T-helper 1 cell treated with Interleukin-12 subunit alpha and Interleukin-12 subunit beta and Interleukin-4 antibody, amounts not matched to agents 30 ng/mL and 1 ng/mL, for 36 hours (primary cell): ENCODE measurements around the gene SLC38A10. TPM values are rescaled to one million over a fixed set of nuclear protein-coding genes. Genes with fewer than 3 reads are reported as not detected.

Experiments
- intact Hi-C: fragments of 100-400 bp; cut with micrococcal nuclease; formaldehyde crosslinking; loops from one replicate; pipeline ENCODE4 v1.15.1; 2024
- total RNA-seq: library from RNA; stranded (reverse); gene quantifications from 2 replicates; pipeline ENCODE4 v1.2.3, GENCODE V29; 2022

The SLC38A10 gene
- total RNA-seq, 1 donor from 2014 or later: 133 TPM

DNA sequence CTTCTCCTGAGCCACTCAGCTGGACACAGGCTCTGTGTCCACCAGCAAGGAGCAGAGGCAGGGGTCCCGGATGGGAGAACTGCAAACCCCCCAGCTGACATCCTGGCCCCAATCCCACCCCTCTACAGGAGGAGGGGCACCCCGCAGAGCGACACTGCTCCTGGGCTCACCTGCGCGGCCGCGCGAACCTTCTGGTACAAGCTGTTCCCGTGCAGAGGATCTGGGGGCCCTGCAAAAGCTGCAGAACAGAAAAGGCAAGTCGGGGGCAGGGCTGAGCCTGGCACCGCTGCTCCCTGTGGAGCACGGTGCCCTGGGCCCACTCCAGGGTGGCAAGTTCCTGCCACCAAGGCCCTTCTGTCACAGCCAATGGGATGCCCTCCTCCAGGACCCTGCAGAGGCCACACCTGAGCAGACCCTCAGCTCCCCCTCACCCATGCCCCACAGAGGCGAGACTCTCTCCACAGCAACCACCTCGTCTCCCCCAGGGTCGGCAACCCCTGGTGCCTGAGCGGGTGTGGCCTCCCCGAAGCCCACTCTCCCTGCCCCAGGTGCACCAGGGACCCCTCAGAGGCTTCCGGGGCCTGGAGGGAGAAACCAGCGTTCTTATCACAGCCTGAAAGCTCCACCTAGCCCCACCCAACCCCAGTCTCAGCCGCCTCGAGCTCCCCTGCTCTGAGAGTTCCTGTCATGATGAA lies 61.1 kb downstream of the SLC38A10 start:
- intact Hi-C loops: no loop called here

DNA sequence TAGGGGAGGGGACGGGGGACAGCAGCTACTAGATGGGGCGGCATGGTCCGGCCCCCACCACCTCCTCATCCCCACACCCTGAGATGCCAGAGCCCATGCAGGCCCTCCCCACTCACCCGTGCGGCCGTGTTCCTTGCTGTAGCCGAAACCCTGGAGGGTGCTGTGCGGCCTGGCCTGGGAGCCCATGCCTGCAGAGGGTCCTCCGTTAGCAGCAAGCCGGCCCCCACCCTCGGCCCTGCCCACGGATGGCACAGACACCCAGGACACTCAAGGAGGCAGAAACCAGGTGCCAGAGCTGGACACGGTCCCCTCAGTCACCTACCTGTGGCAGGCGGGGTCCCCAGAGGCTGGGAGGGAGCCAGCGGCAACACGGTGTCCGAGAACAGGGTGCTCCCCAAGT lies 61.8 kb downstream of the SLC38A10 start:
- intact Hi-C loops: no loop called here

DNA sequence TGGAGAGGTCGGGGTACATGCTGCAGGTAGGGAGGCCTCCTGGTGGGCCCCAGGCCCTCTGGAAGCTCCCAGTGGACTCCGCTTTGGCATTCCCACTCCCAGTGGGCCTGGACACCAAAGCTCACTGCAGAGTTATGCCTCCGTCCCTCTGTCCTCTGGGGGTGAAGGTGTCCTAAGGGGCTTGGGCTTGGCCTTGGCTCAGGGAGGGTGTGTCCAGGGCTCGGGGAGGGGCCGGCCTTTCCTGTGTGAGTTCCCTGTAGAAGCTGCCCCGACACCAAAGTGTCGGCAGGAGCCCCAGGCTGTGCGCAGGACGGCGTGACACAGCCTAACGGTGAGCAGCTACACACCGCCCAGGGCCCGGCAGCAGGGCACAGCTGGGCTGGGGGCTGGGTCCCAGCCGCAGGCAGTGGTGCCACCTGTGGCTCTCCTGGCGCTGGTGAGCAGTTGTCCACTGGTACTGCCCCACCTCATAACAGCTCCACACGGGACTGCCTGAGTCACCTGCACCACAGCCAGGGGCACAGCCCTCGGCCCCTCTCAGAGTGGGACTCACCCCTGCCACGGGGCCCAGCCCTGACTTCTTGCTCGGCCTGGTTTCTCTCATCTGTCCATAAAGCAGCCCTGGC lies 62.4 kb downstream of the SLC38A10 start:
- intact Hi-C loops: no loop called here

DNA sequence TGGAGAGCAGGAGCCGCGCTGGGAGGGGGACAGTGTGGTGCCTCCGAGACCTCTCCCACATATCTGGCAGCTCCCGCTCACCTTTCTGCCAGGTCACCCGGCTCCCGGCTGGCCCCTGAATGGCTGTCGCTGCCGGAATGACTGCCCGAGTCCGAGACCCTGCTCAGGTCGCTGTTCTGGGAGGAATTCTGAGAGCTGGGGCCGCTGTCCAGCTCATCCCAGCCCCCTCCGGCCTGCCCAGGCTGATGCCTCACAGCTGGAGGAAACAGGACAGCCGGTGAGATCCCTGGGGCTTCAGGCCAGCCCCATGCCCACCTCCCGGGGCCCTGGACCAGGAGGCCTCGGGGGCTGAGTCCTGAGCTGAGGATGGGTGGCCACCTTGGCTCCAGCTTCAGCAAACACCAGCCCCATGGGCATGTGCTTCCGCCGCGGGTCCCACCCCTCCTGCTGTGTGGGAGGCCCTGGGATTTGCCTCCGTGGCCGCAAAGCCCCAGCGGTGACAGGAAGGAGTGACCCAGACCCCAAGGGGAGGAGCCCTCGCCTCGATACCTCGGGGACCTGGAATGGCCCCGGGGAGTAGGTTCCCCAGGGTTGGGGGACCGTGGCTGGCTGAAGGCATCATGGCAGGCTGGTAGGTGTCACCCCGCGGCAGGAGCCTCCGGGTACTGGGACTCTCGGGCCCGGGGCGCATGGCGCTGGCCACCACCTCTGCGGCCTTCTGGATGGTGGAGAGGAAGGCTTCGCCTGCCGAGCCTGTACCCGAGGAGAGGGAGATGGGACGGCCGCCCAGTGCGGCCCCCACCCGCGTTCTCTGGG lies 63.1 kb downstream of the SLC38A10 start:
- intact Hi-C loops: no loop called here

DNA sequence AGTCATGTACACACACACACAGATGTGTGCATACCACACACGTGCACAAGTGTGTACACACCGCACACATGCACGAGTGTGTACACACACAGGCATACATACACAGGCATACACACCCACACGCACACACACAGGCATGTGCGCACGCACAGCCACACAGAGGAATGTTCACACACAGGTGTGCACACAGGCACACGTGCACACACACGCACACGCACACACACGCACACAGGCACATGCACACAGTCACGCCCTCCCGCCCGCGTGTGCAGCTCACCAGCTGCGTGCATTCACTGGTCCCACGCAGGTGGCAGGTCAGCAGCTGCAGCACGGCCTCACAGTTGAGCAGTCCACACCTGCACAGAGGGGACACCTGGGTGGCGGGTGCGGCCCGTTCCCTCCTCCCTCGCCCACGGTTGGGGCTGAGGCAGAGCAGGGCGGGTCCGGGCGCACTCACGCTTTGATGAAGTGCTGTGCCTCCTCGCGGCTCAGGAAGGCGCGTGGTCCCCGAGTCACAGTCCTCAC lies 63.9 kb downstream of the SLC38A10 start:
- intact Hi-C loops: no loop called here

DNA sequence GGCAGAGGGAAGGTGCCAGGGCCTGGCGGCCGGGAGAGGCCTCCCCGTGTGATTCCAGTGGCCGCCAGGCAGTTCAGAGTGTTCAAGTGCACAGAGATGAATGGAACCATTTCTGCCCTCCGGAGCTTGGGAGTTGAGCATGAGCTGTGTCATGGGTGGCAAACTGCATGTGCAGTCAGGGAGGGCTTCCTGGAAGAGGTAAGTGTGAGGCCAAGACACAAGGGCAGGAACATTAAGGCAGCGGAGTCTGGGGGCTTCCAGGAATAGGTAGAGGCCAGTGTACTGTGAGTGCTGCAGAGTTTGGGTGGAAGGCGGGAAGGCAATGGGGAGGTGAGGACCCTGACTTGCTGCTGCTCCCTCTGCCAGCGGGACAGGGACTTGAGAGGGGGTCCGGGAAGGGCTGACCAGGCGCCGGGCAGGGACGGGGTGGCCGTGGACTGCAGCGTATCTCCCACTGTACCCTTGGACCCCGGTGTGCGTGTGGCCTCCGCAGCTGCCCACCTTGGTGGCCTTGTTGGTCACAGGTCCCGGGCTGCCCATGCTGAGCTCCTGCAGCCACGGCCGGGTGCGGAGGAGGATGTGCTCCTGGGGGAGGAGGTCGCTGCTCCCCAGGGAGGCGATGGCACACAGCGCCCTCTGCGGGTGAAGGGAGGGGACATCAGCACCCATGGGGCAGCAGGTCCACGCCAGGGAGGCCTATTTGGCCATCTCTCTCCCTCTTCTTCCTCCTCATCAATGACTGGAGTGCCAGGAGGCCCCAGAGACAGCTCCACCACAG lies 64.9 kb downstream of the SLC38A10 start:
- intact Hi-C loops: no loop called here

DNA sequence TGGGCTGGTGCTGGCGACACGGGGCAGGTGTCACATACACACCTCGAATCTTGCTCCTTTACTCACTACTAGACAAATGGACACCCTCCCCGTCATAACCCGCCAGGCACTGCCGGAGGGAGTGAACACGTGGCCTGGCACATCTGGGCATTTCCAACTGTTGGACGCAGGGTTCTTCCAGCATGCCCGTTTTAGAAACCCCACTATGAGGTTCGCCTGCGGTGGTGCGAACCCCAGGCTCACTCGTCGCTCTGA lies 65.5 kb downstream of the SLC38A10 start:
- intact Hi-C loops: no loop called here

DNA sequence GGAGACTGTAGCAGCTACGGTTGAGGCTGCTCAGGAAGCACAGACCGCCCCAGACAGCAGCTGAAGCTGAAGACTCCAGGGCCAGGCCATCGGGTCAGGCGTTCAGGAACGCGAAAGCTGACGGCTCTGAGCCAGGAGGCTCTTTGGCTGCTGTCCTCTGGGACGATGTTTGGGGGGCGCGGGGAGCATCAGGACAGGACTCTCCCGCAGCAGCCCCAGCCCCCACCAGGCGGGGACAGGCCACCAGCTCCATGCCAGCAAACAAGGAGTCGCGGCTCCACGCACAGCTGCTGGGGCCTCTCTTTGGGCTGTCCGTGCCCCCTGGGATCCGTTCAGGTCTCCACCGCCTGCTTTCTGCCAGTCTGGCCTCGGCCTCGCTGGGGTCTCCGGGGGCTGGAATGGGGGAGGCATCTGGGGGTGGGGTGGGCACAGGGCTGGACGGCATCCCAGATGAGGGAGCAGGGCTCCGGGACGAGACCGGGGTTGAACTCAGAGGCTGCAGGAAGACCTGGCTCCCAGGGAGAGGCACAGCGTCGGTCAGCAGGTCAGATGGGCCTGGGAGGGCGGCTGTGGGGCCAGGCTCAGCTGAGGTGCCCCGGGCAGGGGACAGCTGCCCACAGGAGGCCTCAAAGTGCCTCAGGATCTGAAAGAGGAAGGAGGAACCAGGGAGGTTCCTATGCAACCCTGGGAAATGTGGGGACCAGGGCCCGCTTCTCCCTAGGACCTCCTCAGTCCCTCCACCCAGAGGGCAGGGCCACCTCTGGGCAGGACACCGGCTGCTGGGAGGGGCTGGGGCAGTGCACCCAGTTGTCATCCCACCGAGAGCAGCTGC lies 66.1 kb downstream of the SLC38A10 start:
- intact Hi-C loops: no loop called here

DNA sequence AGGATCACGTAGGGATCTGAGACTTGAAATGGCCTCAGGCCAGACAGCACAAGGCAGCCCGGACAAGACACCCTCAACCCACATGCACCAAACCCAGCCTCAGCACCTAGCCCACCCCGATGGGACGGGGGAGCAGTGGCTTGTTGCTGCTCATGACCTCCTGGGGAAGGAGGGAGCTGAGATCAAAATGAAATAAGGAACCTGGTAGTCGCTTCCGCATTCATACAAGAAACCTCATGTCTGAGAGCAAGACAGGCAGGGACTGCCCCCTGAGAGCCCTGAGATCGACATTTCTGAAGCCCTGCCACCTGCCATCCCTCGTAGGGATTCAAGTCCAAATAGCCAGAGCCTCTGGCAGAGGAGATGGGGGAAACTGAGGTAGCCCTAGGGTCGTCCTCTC lies 66.7 kb downstream of the SLC38A10 start:
- intact Hi-C loops: no loop called here

DNA sequence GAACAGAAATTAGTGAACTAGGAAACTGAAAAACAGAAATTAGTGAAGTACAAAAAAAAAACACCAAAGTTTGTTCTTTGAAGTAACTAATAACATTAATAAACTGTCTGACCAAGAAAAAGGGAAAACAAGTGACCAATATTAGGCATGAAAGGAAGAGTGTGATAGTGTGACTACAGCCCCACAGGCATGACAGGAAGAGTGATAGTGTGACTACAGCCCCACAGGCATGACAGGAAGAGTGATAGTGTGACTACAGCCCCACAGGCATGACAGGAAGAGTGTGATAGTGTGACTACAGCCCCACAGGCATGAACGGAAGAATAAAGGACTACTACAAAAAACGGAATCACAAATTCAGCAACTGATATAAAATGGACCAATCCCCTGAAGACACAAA lies 67.5 kb downstream of the SLC38A10 start:
- intact Hi-C loops: loop anchor here (1.0 kb wide), 1 partner anchor 12 kb away; the partner anchor contains the start of genes NDUFAF8 and TEPSIN

DNA sequence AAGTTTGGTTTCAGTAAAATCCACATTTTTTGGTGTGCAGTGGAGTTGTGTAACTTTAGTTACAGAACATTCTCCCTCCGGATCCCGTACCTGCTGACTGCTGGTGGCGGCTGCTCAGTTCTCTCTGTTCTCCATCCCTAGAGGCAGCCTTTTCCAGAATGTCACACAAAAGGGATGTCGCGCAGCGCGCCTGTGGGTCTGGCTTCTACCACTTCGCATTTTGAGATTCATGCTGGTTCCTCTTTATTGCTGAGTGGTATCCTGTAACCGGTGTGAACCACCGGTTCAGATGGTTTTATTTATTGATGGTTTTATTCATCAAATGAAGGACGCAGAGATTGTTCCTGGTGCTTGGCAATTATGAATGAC lies 71.4 kb downstream of the SLC38A10 start:
- intact Hi-C loops: loop anchor here (1.0 to 5.0 kb wide), 7 partner anchors 16 to 961 kb away; partner anchors contain the start of genes NDUFAF8 and TEPSIN

DNA sequence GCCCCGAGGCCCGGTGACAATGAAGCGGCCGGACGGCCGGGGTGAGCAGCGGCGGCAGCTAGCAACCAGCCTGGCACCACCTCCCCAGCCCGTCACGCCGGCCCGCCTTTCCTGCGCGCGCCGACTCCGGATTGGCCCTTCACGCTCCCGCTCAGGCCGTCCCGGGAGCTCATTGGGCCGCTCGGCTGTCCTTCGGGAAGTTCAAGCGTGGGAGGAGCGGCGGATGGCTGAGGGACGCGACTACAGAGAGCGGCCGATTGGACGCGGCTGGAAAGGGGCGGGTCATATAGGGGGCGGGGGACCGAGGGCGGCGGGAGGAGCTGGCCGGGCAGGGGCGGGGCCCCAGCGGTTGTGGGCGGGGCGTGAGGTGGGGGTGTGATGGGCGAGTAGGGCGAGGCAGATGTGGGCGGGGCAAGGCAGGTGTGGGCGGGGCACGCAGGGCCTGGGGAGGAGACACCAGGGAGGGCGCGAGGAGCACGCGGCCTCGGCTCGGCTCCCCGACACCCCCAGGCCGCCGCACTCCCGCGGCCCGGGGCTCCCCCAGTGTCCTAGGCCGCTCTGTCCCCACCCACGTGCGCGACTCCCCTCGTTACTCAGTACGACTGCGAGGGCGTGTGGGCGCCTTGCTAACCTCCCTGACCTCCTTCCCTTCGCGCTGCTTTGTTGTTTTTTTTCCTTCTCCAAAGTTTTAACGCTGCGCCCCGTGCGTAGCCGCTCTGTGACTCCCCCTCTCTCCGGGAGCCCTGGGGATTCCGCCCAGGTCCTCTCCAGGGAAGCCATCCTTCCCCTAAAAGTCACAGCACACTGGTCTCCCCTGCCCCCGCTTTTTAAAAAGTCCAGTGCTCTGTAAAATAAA lies 72.0 kb downstream of the SLC38A10 start, which contains the start of gene CEP131:
TSS of gene CEP131 (minus strand) at position 60 of the 856 bp plus-strand sequence. CDS start 2,909 bp downstream, outside the sequence.
- intact Hi-C loops: loop anchor here (1.0 to 5.0 kb wide), 7 partner anchors 16 to 960 kb away; partner anchors contain the start of genes NDUFAF8 and TEPSIN

DNA sequence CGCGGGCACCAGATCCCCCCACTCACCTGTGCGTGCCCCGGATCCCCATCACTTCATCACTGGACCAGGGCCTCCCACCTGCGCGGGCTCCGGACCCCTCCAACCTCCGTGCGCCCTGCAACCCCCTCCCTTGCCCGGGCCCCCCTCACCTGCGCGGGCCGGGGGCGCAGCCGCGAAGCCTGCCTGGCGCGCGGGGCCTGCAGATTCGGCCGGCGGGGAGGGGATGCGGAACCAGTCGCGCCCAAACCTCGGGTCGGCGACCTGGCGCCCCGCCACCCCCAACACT lies 72.5 kb downstream of the SLC38A10 start:
- intact Hi-C loops: loop anchor here (2.0 to 5.0 kb wide), 2 partner anchors 120 to 960 kb away; no protein-coding TSS in a partner anchor

DNA sequence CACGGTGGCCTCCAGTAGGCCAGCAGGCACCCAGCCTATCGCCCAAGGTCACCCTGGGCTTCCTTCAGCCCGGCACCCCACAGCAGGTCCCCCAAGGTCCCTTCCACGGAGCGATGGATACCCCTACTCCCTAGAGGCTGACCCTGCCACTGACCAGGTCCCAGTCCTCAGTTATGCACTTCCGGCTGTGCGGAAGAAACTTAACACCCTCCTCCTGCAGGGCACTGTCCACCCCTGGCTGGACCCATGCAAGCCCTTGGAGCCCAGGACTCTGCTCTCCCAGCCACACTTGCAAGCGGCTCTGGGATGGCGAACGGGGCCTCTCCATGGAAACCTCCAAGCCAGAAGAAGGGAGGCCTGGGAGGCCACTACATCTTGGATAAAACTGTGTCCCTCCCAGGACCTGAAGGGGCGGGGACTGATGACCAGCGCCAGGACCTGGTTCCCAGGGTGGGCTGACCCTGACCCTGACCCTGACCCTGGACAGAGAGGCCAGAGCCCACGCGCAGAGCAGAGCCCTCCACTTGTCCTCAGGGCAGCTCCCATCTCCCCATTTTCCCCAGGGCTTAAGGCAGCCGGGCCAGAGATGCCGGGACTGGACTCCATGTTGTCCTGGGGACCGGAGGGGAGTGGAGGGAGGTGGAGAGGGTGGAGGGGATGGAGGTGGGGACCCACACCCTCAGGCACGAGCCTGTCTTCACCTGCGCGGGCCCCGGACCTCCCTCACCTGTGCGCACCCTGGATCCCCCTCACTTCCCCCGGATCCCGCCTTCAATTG lies 73.1 kb downstream of the SLC38A10 start:
- intact Hi-C loops: loop anchor here (2.0 to 5.0 kb wide), 2 partner anchors 120 to 959 kb away; no protein-coding TSS in a partner anchor

DNA sequence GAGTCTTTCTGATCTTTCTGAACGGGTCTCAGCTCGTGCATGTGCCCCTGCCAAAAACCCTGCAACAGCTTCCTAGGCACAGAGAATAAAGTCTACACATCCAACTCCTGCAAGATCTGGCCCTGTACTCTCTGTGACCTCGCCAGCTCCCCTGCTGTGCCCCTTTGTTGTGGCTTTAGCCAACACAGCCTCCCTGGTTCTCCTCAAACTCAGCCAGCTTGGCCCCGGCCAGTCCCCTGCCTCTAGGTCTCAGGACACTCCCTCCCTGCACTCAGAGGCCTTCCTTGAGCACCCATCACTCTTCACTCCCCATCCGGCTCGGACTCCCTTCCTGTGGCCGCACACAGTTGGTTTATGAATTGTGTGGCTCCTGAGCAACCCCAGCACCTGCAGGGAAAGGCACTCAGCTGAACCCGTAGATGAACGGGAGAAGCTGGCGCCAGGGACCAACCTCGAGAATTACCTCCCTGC lies 73.7 kb downstream of the SLC38A10 start:
- intact Hi-C loops: loop anchor here (5.0 kb wide), 1 partner anchor 119 kb away; no protein-coding TSS in a partner anchor

DNA sequence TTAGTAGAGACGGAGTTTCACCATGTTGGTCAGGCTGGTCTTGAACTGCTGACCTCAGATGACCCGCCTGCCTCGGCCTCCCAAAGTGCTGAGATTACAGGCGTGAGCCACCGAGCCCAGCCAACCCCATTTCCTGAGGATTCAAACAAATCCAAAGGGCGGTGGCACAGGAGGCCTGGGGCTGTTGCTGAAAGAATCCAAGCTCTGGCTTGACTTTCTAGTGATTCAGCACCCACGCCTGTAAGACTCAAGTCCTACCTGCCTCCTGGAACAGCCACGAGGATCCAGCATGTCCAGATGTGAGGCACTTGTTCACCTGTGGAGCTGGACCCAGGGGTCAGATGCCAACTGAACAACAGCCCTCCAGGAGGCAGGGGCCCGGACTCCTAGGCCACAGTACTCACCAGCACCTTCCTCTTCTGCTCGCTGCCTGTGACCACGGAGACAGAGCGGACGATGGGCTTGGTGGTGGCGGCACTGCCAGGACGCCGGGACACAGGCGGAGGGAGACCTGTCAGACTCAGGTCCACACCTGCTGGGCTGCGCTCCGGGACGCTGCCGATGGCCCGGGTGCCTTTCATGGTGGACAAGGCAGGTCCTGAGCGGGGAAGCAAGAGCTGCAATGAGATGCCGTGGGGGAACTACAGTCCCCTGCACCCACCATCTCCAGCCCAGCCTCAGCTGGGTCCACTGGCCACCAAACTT lies 75.5 kb downstream of the SLC38A10 start:
- intact Hi-C loops: loop anchor here (5.0 kb wide), 1 partner anchor 117 kb away; no protein-coding TSS in a partner anchor

DNA sequence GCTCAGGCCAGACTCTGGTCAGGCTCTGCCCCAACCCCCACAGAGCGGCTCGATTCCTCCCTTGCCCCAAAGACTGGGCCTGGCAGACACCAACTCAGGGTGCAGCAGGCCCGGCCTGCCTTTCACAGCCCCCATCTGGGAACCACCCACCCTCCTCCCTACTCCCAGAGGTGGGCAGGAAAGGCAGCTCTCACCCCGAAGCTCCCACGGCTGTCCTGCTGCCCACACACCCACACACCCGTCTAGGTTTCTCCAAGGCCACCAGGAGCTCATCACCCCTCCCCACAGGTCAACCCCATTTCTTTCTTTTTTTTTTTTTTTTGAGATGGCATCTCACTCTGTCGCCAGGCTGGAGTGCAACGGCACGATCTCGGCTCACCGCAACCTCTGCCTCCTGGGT lies 76.1 kb downstream of the SLC38A10 start:
- intact Hi-C loops: no loop called here

DNA sequence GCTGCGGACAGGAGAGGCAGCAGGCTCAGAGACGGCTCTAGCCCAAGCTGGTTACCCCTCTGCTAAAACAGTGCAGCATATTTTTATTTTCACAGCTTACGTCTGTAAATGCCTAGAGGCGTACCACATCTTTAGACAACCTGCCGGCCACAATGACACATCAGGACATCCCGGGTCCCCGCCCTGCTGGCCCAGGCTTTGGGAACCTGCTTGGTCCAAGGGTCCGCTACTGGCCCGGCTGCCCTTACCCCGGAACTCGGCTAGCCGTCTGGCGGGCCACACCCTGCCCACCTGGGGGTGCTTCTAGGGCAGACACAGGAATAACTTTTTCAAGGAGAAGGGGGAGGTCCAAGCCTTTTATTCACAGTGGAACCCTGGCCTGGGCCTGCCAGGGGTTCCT lies 76.6 kb downstream of the SLC38A10 start:
- intact Hi-C loops: no loop called here
